Heart left ventricle (tissue), 16 donors: ENCODE results near the gene RNF43. TPM values are rescaled to one million over a fixed set of nuclear protein-coding genes. Genes with fewer than 3 reads are reported as not detected.
"Not testable (repeated sequence)": the region's sequence is repeated elsewhere in the genome, so short reads cannot be mapped to it uniquely, and the experiment has no call there.

Experiments
- ATAC-seq, 4 donors: fragments of 200-7000 bp; cut with Tn5 transposase; one replicate each; pipeline ENCODE4 v1.9.1; 2020 to 2022; ENCODE audit warnings: moderate library complexity in 4 of 4, mild to moderate bottlenecking in 3 of 4, moderate number of reproducible peaks in 1 of 4
- DNase-seq, 5 donors: peaks; one replicate each; pipeline ENCODE4 v3.0.0-alpha.2; 2020
- H3K27ac ChIP-seq, 12 donors: fragments of 200-600 bp; sonication (generic) in 4 of 12; one replicate each; pipeline versions ENCODE4 v1.5.0 to v1.8.0; 2016 to 2022; ENCODE audit warnings: mild to moderate bottlenecking in 2 of 12
- H3K27me3 ChIP-seq, 9 donors: fragments of 200-600 bp; sonication (generic) in 2 of 9; one replicate each; pipeline versions ENCODE4 v1.5.1 to v1.8.0; 2016 to 2022; ENCODE audit warnings: mild to moderate bottlenecking in 3 of 9
- H3K36me3 ChIP-seq, 9 donors: fragments of 200-600 bp; sonication (generic) in 2 of 9; one replicate each; pipeline versions ENCODE4 v1.5.0 to v1.8.0; 2018 to 2022; ENCODE audit warnings: mild to moderate bottlenecking in 2 of 9
- H3K4me1 ChIP-seq, 12 donors: fragments of 200-600 bp; sonication (generic) in 4 of 12; one replicate each; pipeline versions ENCODE4 v1.5.0 to v1.8.0; 2016 to 2022; ENCODE audit warnings: mild to moderate bottlenecking in 3 of 12
- H3K4me3 ChIP-seq, 12 donors: fragments of 200-600 bp; sonication (generic) in 4 of 12; one replicate each; pipeline versions ENCODE4 v1.5.0 to v1.8.0; 2017 to 2022; ENCODE audit warnings: mild to moderate bottlenecking in 9 of 12, moderate library complexity in 4 of 12
- H3K9me3 ChIP-seq, 12 donors: fragments of 200-600 bp; sonication (generic) in 4 of 12; one replicate each; pipeline versions ENCODE4 v1.5.0 to v1.8.0; 2016 to 2022; ENCODE audit warnings: mild to moderate bottlenecking in 1 of 12
- CTCF ChIP-seq, 12 donors: fragments of 200-600 bp; sonication (generic) in 4 of 12; IDR thresholded peaks; one replicate each; pipeline versions ENCODE4 v1.5.0 to v1.8.0; 2018 to 2022; ENCODE audit warnings: antibody characterized with exemption in 12 of 12, mild to moderate bottlenecking in 5 of 12
- POLR2A ChIP-seq, 2 donors: fragments of 450-650 bp; IDR thresholded peaks; one replicate each; pipeline ENCODE4 v1.6.1; 2017; ENCODE audit warnings: antibody characterized with exemption in 2 of 2, mild to moderate bottlenecking in 2 of 2, moderate library complexity in 2 of 2
- WGBS, 4 donors: extraction: QIAGEN DNeasy Blood & Tissue Kit in 2 of 4; methylation state at CpG; one replicate each; pipeline versions ENCODE4 v1.1.5 to v1.1.7; 2013 to 2018; 5-methylcytosine and 5-hydroxymethylcytosine counted together
- intact Hi-C, 10 donors: fragments of 100-400 bp; cut with DNase I; formaldehyde crosslinking; loops; one replicate each; pipeline versions ENCODE4 v1.11.1 to v1.14.2; 2022
- polyA plus RNA-seq, 2 donors: library from polyadenylated mRNA; stranded (reverse); fragments of 200-250 nt; gene quantifications; one replicate each; pipeline ENCODE4 v1.2.3, GENCODE V29; 2013
- total RNA-seq, 9 donors: library from RNA; depleted of rRNA in 2 of 9; stranded (reverse); fragments of >200 nt in 2 of 9; fragmentation: NEBNext Ultra II Directional in 3 of 9; extraction: Animal tissue kit (Norgen Biotek cat#: 25700) in 3 of 9; gene quantifications; one replicate each; pipeline versions ENCODE4 v1.1.0 to v1.2.4, GENCODE V29; 2016 to 2023
- donor health status: ischemic (EF 13 %, LVEDD 7.1; RV severe dilation, severe dysfunction).
- donor health status: healthy with polysubstance abuse.
- donor health status: DM: no; HTN: yes; CAD: no.
- donor health status: DM: no; HTN: no; CAD: no.
- donor health status: ischemic (EF 25% LVEDD 6.9; RV normal size, moderate dysfunction).
- donor health status: ischemic (EF 25% LVEDD 5.7; RV mildly dilated, moderate dysfunction).
- donor health status: healthy.
- donor health status: DM: yes; HTN: yes; CAD: no.
- donor health status: ischemic (EF 35%, LVEDD 5.7; RV mildly dilated, moderate dysfunction).
- donor health status: nonischemic (EF 11% LVEDD 7.7; RV severe dilation, severe dysfunction).
- donor health status: DM: yes; HTN: yes; CAD: no.
- donor health status: PGD.
- donor health status: ischemic (EF 29% LVEDD 5.4; RV normal size, mild dysfunction).
- donor health status: nonischemic (EF 23%, LVEDD 6.1; RV moderate dilation, normal function).

RNF43 gene
- total and polyA plus RNA-seq, 11 donors = 1.9 to 7.5 (median 4.9) TPM

- Histone ChIP-seq H3K9me3 (no peaks in the 10 kb centered on the region), H3K27me3 (peaks cover 0 to 14% (median 0%) of the 10 kb centered on the region in 9 donors), H3K4me3 (no peak overlapping the region), H3K36me3 (no peaks in the 10 kb centered on the region), H3K4me1 (no peaks in the 10 kb centered on the region), H3K27ac (no peak overlapping the region)
- intact Hi-C loops = no loop called here
- TF ChIP-seq POLR2A (IDR thresholded peaks at IDR 0.05) (no peak), CTCF (IDR thresholded peaks at IDR 0.05) (no peak)
- WGBS, 4 donors = 48 to 57% (median 49%) methylated on average over 3 of the region's 3 CpGs
- no peak for ATAC-seq
- no peak for DNase-seq
Observed at GRCh38 chr17:58398574-58399266, 18.6 kb downstream of the RNF43 start.

GRCh38 chr17:58397421-58397820 is 19.9 kb downstream of the RNF43 start:
- intact Hi-C loops, H3K27ac ChIP-seq, ATAC-seq, H3K9me3 ChIP-seq, H3K4me3 ChIP-seq, DNase-seq, H3K36me3 ChIP-seq, H3K4me1 ChIP-seq: not testable (repeated sequence)
- H3K27me3 ChIP-seq = peaks cover 0 to 15% (median 0%) of the 10 kb centered on the region in 9 donors
- WGBS, 4 donors = 89 to 95% (median 92%) methylated on average over 5 of the region's 5 CpGs

DNA sequence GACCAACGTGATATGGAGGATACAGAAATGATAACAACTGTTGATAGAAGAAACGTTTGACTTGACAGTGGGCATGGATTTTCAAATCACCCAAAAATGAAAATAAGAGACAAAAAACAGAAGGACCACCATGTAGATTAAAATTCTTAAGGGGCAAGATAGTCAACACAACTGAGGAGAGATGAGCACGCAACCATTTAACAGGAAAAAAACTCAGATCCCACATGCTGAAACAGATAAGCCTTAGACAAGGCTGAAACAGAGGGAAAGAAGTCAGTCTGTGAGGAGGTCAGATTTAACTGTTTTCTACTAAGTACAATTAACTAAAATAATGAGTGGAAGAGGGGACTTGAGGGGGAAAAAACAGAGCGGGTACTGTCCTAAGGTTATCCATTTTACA is 21.2 kb downstream of the RNF43 start:
- H3K27me3 ChIP-seq = peaks cover 0 to 16% (median 0%) of the 10 kb centered on the region in 9 donors
- intact Hi-C loops = no loop called here
- no peak overlapping the region for H3K27ac ChIP-seq
- TF ChIP-seq CTCF (IDR thresholded peaks at IDR 0.05) (no peak), POLR2A (IDR thresholded peaks at IDR 0.05) (no peak)
- no peaks in the 10 kb centered on the region for H3K9me3 ChIP-seq
- H3K4me3 ChIP-seq = no peak overlapping the region
- no peak for ATAC-seq
- no peak for DNase-seq
- 38 to 52% (median 48%) methylated on average over 4 of the region's 4 CpGs for WGBS, 4 donors
- H3K36me3 ChIP-seq = no peaks in the 10 kb centered on the region
- H3K4me1 ChIP-seq = peaks cover 0 to 8% (median 3%) of the 10 kb centered on the region in 12 donors

GRCh38 chr17:58394534-58395223 is 22.7 kb downstream of the RNF43 start:
- Histone ChIP-seq H3K9me3 (no peaks in the 10 kb centered on the region), H3K27me3 (peaks cover 0 to 18% (median 0%) of the 10 kb centered on the region in 9 donors), H3K36me3 (no peaks in the 10 kb centered on the region), H3K4me3 (no peak overlapping the region), H3K27ac (no peak overlapping the region), H3K4me1 (peaks cover 0 to 10% (median 3%) of the 10 kb centered on the region in 12 donors)
- ATAC-seq (no peak), DNase-seq (no peak)
- WGBS, 4 donors = 70 to 78% (median 73%) methylated on average over 3 of the region's 3 CpGs
- TF ChIP-seq CTCF (IDR thresholded peaks at IDR 0.05) = no peak
- TF ChIP-seq POLR2A (IDR thresholded peaks at IDR 0.05) = no peak
- intact Hi-C loops = no loop called here
